Stimulated activated CD8-positive, alpha-beta memory T cell treated with anti-CD3 and anti-CD28 coated beads, Interleukin-7, amount 100 ng/mL, for 24 hours (primary cell): ENCODE results near the gene XPNPEP2.

ENCODE experiments used
- DNase-seq: peaks from one replicate; pipeline ENCODE4 v3.0.0-alpha.2; 2020; ENCODE audit warnings: low read depth

XPNPEP2 gene, protein sequence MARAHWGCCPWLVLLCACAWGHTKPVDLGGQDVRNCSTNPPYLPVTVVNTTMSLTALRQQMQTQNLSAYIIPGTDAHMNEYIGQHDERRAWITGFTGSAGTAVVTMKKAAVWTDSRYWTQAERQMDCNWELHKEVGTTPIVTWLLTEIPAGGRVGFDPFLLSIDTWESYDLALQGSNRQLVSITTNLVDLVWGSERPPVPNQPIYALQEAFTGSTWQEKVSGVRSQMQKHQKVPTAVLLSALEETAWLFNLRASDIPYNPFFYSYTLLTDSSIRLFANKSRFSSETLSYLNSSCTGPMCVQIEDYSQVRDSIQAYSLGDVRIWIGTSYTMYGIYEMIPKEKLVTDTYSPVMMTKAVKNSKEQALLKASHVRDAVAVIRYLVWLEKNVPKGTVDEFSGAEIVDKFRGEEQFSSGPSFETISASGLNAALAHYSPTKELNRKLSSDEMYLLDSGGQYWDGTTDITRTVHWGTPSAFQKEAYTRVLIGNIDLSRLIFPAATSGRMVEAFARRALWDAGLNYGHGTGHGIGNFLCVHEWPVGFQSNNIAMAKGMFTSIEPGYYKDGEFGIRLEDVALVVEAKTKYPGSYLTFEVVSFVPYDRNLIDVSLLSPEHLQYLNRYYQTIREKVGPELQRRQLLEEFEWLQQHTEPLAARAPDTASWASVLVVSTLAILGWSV

DNA sequence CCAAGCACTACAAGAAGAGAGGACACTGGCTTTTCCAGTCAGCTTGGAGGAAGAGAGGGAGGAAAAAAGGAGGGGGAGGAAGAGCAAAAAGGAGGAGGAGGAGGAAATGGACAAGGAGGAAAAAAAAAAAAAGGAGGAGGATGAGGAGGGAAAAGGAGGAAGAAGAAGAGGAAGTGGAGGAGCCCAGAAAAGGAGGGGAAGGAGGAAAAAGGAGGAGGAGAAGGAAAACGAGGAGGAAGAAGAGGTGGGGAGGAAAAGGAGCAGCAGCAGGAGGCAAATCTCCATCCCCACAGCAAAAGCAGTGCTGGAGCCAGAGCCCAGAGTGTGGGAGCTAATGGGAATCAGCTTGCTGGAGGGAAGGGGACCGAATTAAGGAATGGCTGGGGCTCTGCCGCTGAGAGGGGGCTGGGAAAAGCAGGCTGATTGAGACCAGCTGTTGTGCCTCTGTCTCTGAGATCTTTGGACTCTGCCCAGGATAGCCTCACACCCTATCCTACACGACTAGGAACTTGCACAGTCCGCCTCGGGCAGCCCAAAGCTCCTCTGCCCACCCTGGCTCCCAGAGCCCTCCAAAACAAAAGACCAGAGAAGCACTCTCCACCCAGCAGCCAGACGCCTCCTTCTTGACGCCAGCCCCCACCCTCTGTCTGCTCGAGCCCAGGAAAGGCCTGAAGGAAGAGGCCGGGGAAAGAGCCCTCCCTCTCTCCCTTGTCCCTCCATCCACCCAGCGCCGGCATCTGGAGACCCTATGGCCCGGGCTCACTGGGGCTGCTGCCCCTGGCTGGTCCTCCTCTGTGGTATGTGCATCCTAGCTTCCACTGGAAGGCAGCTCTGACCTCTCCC is at the start of gene XPNPEP2:
Gene XPNPEP2 (plus strand): TSS at position 514 of the 843 bp plus-strand sequence. CDS start 235 bp downstream, at position 749.
- DNase-seq: no peak

DNA sequence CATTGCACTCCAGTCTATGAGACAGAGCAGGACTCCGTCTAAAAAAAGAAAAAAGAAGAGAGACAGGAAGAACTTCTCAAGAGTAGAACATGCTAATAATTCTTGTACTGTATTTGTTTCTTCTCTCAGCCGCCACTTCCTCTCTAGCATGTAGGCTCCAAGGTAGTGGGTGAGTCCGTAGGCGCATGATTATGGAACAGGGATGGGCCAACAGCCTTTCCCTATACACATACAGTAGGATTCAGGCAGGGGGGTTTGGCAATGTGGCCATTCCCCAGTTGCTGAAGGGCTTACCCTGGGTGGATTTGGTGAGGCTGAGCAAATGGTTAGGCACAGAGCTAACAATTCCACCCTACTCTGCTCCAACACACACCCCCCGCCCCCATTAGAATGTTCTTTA is 49.0 kb upstream of the XPNPEP2 start:
- DNase-seq: no peak

DNA sequence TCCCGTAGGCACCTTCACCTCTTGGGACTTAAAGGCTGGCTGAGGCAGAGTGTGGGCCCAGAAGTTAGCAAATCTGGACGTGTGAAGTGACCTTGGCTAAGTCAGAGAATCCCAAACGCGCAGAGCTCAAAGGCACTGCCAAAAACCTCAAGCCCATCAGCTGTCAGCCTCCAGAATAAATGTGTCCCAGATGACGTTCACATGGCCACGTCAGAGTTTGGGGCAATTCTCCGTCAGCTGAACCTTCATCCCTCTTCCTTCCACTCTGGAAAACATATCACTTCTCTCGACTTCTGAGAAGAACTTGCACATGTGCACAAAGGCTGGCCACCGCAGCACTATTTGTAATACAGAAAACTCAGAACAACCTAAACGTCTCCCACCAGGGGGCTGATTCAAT is 48.3 kb upstream of the XPNPEP2 start:
- DNase-seq: no peak

DNA sequence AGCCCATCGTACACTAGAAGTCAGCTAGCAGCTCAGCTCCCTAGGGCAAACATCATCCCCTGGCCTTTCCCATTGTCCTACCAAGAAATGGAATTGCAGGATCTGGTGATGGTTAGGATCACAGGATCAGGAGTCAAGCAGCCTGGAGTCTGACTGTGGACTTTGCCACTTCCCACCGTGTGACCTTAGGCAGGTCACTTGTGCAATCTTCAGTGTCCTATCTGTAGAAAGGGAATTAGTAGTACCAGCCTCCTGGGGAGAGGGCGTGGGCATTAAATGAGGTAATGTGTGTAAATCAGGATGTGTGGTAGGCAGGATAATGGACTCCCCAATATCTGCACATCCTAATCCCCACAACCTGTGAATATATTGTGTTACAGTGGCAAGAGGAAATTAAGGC is 45.4 kb upstream of the XPNPEP2 start:
- no peak for DNase-seq

DNA sequence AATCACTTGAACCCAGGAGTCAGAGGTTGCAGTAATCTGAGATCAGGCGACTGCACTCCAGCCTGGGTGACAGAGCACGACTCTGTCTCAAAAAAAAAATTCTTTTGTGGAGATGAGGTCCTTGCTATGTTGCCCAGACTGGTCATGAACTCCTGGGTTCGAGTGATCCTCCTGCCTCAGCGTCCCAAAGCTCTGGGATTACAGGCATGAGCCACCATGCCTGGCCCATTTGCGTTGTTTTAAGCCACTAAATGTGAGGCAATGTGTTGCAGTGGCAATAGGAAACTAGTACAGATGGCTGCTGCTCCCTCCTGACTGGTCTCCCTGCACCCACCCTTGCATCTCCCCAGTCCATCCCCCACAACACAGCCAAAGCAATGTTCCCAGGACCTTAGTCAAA is 44.0 kb upstream of the XPNPEP2 start:
- no peak for DNase-seq

DNA sequence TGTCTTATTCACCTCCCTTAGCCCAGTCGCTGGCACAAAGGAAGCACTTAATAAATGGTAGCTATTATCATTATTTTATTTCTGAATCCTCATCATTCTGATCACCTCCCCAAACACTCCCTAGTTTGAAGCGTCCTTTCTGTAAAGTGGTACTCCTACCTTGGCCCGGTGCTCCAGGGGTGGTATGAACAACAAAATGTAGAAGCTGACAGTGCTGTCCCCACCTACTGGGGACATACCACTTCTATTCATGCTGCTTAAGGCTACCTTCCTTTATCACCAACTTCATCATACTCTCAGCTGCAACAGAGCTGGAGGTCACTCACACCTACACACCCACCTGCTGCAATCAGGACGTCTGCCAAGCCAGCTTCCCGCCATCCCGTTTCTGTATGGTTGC is 43.2 kb upstream of the XPNPEP2 start:
- DNase-seq: no peak

DNA sequence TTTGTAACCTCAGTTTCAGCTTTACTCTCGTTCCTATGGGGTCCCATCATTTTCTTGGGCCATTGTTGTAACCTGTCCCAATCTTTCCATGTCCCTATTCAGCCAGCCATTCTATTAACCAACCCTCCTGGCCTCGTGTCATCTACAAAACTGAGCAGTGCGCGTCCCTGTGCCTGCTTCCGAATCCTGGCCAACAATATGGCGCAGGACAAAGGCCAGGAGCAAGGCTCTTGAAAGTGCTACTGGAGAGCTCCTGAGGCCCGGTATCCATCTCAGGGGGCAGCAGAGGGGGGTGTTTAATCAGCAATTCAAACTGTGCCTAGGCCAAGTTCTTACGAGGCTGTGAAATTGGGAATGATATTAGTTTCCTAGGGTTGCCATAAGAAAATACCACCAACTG is 42.8 kb upstream of the XPNPEP2 start:
- DNase-seq: no peak

DNA sequence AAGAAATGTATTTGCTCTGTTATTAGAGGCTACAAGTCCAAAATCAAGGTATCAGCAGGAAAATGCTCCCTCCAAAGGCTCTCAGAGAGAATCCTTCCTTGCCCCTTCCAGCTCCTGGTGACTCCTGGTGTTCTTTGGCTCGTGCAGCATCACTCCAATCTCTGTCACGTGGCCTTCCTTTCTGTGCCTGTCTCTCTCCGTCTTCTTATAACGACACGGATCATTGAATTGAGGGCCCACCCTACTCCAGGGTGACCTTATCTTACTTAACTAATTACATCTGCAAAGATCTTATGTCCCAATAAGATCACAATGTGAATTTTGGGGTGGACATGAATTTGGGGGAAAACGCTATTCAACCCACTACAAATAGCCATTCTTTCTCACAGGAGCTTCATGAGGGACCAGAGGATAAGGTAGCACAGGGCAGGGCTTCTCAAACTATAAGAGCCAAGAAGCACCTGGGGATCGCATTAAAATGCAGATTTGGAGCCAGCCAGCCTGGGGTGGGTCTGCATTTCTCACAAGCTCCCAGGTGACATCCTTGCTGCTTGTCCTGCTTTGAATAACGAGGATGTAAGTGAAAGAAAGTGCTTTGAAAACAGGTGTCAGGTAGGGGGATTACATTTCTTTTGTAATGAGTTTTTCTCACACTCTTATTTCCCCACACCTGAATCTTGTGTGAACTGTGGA is 42.2 kb upstream of the XPNPEP2 start:
- DNase-seq: no peak

DNA sequence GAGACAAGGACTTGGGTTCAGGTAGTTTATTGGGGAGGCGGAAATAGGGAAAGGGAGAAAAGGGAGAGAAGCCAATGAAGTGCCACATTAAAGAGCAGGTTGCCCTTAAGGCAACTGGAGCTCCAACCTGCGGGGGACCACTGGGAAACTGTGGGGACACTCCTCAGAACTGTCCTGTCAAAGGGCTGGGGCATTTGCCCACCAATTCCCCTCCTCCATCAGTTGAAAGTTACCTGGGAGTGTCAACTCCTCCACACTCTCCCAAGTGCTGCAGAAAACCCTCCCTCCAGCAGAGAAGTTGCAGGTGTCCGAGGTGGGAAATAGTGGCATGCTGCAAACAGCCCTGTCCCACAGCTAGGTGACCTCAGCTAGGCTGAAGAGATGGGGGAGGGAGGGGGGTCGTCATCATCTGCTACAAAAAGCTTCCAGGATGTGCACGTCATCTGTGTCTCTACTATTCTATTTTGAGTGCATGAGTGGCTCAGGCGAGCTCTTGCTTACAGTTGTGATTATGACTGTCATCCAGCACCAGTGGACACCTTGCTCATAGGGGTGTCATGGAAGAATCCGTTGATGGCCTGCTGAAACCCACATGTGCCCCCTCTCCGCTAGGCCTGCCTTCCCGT is 41.5 kb upstream of the XPNPEP2 start:
- DNase-seq: no peak

DNA sequence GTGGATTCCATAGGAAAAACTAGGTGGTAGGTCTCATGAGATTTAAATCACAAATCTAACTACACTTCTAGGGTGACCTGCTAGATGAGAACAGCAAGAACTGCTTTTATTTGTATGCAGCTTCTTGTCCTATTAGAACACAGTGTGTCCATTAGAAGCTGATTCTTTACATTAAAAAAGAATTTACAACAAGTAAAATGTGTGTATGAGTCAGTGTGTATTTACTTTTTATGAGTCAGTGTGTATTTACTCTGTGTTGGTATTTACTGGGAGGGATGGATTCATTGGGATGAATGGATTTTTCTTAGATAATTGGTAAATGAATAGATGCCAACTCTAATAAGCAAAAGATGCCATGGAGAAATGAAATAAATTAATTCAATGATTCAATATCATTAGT is 40.6 kb upstream of the XPNPEP2 start:
- DNase-seq: no peak

DNA sequence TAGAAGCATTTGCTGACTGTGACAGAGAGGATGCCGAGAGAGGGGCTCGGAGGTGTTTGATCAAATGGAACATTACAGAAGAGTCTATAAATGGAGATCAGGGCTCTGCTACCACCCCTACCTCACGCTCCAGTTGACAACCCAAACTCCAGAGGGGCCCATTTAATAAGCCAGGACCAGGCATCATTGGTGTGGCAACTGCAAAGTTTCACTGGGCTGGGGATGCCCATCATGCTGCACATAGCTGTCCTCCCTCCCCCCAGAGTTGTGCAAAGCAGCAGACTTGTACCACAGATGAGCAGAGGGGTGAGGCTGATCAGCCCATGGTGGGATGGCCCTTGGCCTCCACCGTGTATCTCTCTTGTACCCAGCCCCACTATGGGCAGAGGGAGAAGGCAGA is 38.2 kb upstream of the XPNPEP2 start:
- no peak for DNase-seq

DNA sequence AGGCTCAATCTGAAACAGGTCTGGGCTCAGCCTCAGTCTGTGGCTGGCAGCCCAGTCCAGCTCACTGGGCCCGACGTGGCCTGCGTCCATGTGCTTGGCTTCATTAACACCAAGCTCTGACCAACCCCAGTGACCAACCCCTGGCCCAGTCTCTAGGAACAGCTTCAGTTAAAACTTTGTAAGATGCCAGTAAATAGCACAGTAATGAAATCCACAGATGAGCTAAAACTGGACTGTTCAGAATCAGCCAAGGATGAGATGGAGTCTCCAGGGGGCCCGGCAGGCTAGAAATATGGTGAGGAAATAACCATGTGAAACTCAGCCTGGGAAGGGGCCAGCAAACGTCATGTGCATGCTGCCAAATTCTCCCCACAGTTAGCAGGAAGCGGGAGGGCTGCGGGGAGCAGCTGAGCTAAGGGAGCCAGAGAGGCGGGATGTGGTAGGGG is 37.1 kb upstream of the XPNPEP2 start:
- DNase-seq: no peak

DNA sequence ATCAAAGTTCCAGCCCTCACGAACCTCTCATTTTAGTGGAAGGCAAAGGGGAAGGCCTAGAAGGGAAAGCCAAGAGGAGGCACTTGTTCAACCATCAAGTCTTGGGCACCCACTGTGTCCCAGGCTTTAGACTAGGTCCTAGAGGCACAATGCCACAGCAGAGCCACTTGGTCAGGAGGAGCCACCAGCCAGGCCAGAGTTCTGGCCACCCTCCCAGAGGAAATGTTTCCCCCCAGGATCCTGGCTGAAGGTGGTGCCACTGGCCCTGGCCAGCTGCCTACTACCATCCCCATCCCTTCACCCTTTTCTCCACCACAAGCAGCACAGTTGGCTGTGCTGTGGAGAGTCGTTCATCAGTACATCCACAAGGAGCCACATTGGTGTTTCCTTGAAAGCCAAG is 34.3 kb upstream of the XPNPEP2 start:
- no peak for DNase-seq

DNA sequence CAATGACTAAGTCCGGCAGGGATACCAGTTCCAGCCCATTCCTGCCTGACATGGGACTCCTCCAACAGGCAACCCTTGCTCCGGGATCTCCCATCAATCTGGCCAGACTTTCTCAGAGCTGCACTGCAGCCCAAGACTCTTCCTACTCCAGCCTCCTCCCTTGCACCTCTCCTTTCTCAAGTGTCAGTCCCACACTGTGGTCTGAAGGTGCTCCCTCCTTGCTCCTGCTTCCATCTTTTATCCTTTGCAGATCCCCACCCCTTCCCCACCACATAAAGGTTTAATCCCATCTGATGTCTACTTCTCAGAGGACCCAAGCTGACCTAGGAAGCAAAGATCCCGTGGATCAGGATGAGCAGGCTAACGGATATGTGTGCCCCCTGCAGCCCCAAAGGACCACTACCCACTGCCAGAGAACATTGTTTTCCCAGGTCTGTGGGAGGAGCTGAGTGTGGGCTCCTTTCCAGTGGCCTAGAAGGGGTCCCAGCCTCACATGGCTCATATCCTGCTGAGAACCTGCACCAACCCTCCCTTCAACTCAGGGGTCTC is 33.3 kb upstream of the XPNPEP2 start:
- no peak for DNase-seq

DNA sequence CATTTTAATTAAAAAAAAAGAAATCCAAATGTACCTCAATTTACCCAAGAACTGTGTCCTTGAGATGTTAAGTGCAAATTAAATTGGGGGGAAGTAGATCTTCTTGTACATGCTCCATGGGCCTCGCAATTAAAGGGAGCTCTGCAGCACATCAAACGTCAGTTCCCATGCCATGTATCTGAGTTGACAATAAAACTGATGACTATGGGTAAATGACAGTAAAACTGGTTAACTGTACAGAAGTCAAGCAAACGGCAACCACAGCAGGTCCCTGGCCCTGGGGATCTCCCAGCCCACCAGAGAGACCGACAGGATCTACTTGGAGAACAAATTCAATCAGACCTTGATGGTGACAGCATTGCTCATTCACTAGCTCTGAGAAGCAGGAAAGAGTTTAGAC is 32.8 kb upstream of the XPNPEP2 start:
- no peak for DNase-seq

DNA sequence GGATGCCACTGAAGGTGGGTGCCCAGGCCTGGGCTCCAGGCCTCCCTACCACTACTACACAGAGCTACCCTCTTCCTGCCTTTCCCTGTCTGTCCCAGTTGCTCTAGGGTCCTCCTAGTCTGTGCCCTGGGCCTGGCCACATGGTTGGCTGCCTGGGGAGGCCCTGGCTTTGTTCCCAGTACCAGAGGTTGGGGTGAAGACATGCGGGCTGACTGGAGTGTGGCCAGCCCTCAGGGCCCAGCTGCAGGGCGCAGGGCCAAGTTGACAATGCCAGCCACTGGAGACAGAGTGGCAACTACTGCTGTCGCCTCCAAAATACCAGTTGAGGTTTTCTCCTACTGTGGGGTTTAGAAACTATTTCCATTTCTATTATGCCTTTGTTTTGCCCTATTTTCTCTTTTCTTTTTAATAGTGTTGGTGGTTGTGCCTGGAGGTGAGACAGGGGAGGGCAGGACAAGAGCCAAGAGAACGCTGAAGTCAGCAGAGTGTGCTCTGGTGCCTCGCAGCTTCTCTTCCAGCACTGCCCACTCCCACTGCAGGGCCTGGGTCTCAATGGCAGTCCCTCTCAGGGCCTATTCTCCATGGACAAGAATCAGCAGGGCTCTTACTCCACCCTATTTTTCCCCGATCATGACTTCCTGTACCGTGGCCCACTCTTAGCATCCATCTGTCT is 32.2 kb upstream of the XPNPEP2 start:
- no peak for DNase-seq

DNA sequence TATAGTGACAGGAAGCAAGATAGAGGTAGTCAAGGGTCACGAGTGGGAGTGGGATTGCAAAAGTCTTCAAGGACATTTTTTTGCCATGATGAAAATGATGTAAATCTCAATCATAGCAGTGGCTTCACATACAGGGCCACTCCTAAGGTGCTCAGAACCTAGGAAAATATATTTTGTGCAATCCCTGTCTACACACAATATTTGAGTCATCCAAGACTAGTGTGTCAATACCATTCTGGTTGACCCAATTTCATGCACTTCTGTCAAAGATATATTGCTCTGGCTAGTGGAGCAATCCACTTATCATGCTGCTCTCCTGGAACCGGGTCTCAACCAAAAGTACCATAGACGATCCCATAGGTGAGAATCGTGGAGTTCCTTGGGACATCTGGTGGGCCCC is 24.2 kb upstream of the XPNPEP2 start:
- no peak for DNase-seq

DNA sequence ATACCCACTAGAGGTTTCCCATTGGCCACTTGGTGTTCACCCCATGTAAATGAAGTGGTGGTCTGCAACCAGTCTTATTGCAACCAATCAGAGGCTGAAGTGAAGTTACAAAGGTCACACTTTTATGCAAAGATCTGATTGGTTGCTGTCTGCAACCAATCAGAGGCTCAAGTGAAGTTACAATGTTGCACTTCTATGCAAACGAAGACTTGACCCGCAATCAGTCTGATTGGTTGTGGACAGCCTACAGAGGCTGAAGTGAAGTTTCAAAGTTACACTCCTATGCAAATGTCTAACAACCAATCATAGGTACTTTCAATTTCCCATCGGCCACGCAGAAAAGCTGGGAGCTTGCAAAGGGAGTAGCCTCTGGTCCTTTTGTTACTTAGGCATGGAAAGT is 22.3 kb upstream of the XPNPEP2 start:
- DNase-seq: no peak

DNA sequence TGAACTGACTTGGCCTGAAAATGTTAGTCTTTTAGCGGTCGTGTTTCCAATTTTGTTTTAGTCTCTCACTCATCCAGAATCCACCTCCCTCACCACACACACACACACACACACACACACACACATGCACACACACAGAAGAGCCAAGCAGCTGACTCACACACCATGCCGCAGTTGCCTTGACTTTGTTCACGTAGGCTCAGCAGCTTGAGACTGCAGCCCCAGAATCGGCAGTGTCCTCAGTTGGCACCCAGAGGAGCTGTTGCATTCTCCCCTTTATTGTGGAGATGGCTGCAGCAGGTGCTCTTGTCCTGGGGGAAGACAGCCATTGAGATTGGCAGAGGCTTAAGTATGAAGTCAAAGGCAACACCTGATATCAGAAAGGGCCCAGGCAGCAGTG is 20.9 kb upstream of the XPNPEP2 start:
- no peak for DNase-seq

DNA sequence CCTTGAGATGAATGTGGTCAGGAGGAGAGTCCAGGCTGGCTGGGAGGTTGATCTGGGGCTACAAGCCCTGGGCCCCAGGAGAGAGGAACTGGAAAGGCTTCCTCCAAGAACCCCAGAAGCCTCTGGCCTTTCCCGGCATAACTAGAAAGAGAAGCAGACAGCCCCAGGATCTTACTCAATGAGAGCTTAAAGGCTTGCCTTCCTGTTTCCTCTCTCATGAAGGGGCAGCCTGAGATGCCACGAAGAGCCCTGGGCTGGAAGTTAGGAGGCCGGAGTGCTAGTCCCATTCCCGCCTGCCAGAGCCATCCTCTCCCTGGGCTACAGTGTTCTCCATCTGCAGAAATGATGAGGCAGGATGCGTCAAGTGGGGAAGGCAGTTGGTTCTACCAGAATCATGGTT is 20.1 kb upstream of the XPNPEP2 start:
- DNase-seq: no peak

DNA sequence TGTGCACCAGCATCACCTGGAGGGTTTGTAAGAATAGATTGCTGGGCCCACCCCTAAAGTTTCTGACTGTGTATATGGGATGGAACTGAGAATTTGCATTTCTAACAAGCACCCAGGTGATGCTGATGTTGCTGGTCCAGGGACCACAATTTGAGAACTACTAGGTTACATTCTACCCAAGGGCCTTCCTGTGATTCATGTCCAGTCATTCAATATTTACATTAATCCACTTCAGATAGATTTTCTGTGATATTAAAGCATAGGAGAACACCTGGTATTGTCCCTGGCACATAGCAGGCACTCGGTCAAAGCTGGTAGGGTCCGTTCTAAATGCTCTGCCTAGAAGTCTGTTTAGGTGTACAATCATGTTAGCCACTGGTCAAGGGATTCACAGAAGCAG is 19.5 kb upstream of the XPNPEP2 start:
- DNase-seq: no peak
